Activated gamma-delta T cell (primary cell): ENCODE results near the gene GON4L.
A peak's percentile ranks its signal among the peaks of the same experiment; 100 is the strongest.
"Not testable (repeated sequence)": the region's sequence is repeated elsewhere in the genome, so short reads cannot be mapped to it uniquely, and the experiment has no call there.

ENCODE experiments used
- DNase-seq: peaks from one replicate; lab custom pipeline; 2025; lab: John Stamatoyannopoulos, UW

GON4L gene

GRCh38 chr1:155745284-155746228 lies 111.5 kb downstream of the GON4L start:
- DNase-seq, result peak; percentile 83

- DNase-seq, result no peak
Measured at GRCh38 chr1:155744711-155745283, 112.2 kb downstream of the GON4L start.

- DNase-seq, result no peak
Measured at GRCh38 chr1:155741908-155742307, 115.1 kb downstream of the GON4L start.

DNA sequence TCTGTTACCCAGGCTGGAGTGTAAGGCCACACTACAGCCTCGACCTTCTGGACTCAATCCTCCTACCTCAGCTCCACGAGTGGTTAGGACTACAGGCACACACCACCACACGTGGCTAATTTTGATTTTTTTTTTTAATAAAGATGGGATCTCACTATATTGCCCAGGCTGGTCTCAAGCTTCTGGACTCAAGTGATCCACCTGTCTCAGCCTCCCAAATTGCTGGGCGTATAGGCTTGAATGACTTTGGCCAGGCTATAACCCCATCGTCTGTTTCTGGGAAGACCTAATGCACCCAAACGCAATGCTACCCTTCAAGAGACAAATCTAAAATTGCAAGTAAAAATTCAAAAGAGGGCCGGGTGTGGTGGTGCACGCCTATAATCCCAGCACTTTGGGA lies 116.0 kb downstream of the GON4L start:
- DNase-seq, result no peak

- no peak for DNase-seq
Measured at GRCh38 chr1:155729031-155729898, 127.7 kb downstream of the GON4L start.

DNA sequence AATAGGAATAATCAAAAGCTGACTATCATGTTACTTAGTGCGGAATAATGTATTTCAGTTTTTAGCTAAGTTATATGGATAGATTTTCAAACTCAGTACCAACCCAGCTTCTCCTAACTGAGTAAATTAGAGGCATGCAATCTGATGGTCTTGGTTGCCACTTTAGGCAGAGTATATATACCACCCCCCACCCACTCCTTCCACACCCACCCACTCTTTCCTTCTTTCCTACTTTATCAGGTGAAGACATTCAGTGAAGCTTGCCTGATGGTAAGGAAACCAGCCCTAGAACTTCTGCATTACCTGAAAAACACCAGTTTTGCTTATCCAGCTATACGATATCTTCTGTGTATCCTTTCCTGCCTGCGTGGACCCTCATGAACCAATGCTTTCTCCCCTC lies 131.9 kb downstream of the GON4L start:
- DNase-seq, result no peak

DNA sequence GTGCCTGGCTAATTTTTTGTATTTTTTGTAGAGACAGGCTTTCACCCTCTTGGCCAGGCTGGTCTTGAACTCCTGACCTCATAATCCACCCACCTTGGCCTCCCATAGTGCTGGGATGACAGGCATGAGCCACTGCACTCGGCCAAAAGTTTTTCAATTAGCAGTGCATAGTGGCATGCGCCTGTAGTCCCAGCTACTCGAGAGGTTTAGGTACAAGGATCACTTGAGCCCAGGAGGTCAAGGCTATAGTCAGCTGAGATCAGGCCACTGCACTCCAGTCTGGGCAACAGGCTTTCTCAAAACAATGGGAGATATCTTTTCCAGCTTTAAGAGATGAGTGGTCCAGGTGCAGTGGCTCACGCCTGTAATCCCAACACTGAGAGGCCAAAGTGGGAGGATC lies 137.3 kb downstream of the GON4L start:
- no peak for DNase-seq

- not testable (repeated sequence) for DNase-seq
Measured at GRCh38 chr1:155718524-155719115, 138.4 kb downstream of the GON4L start.

DNA sequence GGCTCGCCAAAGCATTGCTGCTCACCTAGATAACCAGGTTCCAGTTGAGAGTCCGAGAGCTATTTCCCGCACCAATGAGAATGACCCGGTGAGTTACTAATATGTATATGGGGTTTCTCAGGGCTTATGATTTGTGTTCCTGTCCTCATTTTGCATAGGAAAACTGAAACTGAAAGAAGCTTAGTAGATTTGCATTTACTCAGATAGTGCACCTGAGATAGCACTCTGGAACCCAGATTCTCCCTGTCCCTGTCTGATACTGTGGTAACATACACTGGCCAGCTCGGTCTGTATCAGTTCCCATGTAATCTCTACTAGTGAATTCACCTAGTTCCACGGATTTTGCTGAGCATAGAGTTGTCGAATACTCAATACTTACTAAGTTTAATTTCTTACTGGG lies 140.0 kb downstream of the GON4L start:
- DNase-seq, result no peak

DNA sequence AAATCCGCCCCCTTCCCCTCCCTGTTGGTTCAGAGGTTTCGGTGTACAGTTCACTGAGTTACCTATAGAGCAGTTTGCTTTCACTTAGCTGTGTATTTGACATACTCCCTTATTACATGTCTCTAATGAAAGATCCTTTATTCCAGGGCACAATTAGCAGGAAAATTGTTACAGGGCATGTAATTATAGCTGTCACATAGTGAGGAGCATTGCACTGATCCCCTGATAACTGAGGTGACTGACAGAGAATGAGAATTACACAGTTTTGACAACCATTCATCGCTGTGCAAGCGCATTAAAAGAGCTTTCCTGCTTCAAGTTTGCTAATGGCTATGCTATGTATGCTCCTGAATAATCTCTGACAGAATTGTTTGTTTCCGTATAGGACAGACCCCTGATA lies 141.2 kb downstream of the GON4L start:
- DNase-seq, result no peak

GRCh38 chr1:155715056-155715455 lies 142.0 kb downstream of the GON4L start:
- not testable (repeated sequence) for DNase-seq

GRCh38 chr1:155713075-155713474 lies 143.9 kb downstream of the GON4L start:
- no peak for DNase-seq

DNA sequence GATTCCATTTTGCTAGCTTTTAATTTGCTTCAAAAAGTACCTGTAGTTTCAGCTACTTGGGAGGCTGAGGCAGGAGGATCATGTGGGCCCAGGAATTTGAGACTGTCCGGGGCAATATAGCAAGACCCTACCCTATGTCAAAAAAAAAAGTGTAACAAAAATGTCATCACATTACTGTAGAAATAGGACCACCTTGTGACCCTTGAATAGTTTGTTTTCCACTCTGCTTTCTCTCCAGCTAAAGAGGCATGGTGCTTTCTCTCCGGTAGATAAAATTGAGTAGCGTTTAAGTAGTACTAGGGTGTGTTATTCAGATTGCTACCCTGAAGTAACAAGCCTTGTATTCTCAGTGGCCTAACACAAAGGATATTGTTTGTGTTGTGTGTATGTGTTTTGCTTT lies 144.4 kb downstream of the GON4L start:
- not testable (repeated sequence) for DNase-seq

DNA sequence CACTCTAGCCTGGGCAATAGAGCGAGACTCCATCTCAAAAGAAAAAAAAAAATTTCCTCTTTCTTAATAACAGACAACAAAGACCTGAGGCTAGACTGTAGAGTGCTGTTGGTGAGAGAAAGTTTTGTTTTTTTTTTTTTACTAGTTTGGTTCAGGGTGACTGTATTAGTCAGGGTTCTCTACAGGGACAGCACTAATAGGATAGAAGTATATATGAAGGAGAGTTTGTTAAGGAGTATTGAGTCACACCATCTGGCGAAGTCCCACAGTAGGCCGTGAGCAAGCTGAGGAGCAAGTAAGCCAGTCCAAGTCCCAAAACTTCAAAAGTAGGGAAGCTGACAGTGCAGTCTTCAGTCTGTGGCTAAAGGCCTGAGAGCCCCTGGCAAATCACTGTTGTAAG lies 145.6 kb downstream of the GON4L start:
- not testable (repeated sequence) for DNase-seq

DNA sequence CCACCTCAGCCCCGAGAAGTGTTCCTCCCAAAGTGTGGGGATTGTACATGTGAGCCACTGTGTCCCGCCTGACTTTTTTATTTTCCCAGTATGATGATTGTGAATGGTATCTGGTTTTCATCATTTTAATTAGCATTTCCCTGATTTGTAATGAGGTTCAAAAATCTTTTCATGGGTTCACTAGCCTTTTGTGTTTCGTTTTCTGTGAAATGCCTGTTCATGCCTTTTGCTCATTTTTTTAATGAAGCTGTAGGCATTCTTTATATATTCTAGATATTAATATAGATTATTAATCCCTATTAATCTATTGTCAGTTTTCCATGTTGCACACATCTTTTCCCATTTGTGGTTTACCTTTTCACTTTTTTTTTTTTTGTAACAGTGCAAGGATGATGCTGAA lies 147.6 kb downstream of the GON4L start:
- DNase-seq, result no peak

- DNase-seq, result no peak
Measured at GRCh38 chr1:155706139-155706538, 150.9 kb downstream of the GON4L start.

GRCh38 chr1:155704414-155704813 lies 152.6 kb downstream of the GON4L start:
- not testable (repeated sequence) for DNase-seq

DNA sequence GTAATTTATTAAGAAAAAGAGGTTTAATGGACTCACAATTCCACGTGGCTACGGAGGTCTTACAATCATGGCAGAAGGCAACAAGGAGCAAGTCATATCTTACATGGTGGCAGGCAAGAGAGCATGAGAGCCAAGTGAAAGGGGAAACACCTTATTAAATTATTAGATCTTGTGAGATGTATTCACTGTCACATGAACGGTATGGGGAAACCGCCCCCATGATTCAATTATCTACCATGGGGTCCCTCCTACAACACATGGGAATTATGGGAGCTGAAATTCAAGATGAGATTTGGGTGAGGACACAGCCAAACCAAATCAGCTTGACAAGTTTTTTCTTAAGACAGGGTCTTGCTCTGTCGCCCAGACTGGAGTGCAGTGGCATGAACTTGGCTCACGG lies 153.8 kb downstream of the GON4L start:
- DNase-seq, result no peak

- not testable (repeated sequence) for DNase-seq
Measured at GRCh38 chr1:155701675-155702074, 155.3 kb downstream of the GON4L start.
